Fibroblast of skin of left biceps (primary cell): ENCODE data around the gene PPP2R2C.

Experiments
- DNase-seq, 2 experiments: peaks; one replicate each; pipeline ENCODE4 v3.0.0-alpha.2; 2013; ENCODE audit warnings: low read depth in 2 of 2

Gene PPP2R2C

GRCh38 chr4:6472387-6473263 is at the start of gene PPP2R2C:
Gene PPP2R2C, minus strand, starts transcription at chr4:6472614. Its CDS starts 385 bp downstream, at chr4:6472229.
- DNase-seq, result no peak

DNA sequence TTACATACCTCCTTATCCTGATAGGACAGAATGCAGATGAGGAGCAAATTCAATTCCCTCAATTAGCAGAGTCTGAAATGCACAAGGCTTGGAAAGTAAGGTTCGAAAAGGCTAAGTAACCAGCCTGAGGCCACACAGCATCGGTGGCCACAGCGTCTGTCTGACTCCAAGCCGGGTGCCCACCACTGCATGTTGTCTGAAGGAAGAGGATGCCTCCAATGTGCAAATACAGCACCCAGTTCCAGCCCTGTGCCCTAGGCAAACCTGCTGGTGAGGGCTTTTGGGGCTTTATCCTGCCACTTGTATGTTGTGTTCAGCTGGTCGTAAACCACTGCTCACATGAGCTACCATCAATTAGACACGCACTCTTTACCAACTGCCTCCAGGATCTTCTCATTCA is 48.6 kb upstream of the PPP2R2C start:
- no peak for DNase-seq

DNA sequence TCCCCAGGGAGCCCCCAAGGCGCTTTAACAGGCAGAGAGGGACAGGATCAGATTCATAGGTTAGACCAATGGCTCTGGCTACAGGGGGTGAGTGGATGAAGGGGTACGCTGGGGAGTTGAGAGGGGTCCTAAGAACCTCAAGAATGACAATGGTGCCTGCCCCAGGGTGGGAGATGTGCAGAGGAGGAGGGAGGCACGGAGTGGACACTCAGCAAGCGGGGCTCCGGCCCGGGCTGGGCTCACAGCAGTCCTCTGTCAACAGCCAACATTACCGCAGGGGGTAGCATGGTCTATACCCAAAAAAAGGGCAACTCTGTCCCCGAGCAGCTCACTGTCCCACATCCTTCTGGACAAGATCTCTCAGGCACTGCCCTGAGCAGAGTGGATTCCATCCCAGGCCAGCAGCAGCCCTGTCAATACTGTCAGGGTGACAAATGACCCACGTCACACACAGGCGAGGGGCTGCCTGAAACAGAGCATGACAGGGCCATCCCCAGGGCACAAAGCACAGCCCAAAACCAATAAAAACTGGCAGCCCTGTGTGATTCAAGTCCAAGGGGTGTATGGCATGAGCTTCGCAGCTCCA is 47.7 kb upstream of the PPP2R2C start:
- no peak for DNase-seq

DNA sequence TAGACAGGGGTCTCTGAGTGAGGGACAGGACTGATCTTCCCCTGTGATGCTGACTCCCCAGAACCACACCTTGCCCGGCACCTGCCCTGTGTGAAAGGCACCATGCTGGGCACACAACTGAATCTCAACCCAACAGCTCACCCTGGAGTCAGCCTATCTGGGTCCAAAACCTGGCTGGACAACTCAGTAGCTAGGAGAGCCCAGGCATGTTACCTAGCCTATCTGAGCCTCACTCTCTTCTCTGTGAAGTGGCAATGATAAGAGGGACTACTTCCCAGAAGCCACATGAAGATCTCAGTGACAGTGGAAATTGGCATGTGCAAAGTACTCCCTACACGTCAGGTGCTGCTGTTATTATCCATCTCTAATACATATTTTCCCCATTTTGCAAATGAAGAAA is 44.8 kb upstream of the PPP2R2C start:
- no peak for DNase-seq

- DNase-seq, result no peak
Measured at GRCh38 chr4:6516762-6517161, 44.3 kb upstream of the PPP2R2C start.

DNA sequence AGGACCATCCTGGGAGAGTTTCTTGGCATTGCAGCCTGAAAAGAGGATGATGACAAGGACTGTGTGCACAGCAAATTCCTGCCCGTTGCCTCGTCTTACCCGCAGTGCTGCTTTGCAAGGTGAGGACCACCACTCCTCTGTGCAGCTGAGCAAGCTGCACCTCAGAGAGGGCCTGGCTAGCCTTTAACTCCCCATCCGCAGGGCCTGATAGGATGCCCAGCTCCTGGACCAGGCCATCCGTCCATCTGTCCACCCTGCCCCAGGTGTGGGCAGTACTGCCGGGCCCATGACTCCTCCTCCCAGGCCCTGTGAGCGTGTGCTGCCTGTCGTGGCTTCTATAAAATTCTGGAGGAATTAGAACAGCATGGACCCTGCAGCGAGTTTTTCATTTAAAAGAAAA is 43.9 kb upstream of the PPP2R2C start:
- DNase-seq, result no peak

DNA sequence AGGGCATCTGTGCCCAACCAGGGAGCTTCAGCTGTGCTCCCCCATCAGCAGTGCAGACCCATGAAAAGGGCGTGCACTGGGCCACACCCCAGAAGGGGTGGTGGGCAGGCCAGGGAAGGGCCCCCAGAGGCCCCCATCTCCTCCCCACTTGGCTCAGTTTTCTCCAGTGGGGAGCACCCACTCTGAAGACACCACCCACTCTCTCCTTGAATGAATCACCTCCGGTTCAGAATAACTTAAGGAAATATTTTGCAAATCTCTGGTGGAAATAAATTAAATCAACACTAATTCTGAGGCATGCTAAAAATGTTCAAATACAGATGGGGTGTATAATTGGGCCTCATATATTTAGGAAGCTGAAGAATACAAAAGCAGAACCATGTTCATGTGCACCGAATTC is 41.3 kb upstream of the PPP2R2C start:
- DNase-seq, result no peak

- no peak for DNase-seq
Measured at GRCh38 chr4:6509587-6509986, 37.2 kb upstream of the PPP2R2C start.

DNA sequence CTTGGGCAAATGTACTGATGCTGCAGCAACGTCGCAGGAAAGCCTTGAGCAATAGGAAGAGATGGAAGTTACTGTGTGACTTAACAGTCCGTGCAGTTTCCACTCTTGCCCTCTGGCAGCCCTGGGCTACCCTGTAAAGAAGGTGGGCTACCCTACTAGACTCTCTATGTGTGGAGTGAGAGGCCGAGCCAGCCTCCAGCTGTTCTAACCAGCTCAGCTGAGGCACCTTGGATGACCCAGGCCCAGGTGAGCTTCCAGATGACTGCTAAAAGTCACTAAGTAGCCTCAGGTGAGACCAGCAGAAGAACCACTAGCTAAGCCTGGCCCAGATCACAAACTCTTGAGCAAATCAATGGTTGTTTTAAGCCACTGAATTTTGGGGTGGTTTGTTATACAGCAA is 34.9 kb upstream of the PPP2R2C start:
- no peak for DNase-seq

DNA sequence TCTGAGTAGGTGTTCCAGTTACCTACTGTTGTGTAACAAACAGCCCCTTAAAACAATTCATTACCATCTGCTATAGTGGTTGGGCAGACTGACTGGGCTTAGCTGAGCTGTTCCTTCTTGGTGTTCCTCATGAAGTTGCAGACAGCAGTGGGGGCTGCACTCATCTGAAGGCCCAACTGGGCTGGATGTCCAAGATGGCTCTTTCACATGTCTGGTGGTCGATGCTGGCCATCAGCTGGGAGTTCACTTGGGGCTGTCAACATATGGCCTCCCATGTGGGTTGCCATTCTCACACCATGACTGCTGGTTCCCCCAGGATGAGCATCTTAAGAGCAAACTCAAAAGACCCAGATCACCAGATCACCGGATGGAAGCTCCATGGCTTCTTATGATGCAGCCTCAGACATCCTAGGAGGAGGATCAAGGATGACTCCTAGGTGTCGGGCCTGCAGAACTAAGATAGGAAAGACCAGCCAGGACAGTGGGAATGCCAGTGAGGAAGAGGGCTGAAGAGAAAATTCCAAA is 34.3 kb upstream of the PPP2R2C start:
- no peak for DNase-seq

- no peak for DNase-seq
Measured at GRCh38 chr4:6504900-6505496, 32.6 kb upstream of the PPP2R2C start.

- DNase-seq, result no peak
Measured at GRCh38 chr4:6502747-6503465, 30.5 kb upstream of the PPP2R2C start.

- DNase-seq, result no peak
Measured at GRCh38 chr4:6502147-6502546, 29.7 kb upstream of the PPP2R2C start.

DNA sequence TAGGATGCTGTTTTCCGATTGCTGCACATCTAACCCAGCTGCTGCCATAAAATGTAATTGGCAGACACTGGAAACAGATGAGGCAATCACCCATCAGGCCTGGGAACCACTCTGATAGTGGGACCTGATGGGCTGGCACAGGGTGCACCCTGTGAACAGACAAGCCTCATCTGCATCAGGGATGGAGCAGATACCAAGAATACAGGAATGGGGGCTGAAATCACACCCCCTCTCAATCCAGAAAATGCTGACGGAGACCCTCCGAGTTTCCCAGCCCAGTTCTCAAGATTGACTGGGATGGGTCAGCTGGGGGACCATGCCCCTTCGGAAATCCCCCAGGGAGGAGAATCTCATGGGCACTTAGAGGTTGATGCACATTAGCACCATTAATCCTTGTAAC is 28.8 kb upstream of the PPP2R2C start:
- no peak for DNase-seq

- no peak for DNase-seq
Measured at GRCh38 chr4:6500481-6501140, 28.2 kb upstream of the PPP2R2C start.

DNA sequence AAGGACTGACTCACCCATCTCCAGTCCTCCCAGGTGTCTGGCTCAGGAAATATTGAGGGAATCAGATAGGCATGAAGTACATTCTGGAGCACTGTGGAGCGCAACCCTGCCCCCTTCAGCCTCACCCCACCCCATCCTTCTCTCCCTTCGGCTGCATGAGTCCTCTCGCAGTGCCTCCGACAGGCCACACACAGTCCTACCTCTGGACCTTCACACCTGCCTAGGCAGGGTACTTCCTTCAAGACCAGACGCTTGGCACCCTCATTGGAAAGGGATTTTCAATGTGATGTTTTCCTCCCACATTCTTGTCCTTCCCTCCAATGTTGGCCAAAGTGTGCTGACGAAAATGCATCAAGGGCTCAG is 26.8 kb upstream of the PPP2R2C start:
- no peak for DNase-seq

- DNase-seq, result no peak
Measured at GRCh38 chr4:6498511-6499237, 26.3 kb upstream of the PPP2R2C start.

DNA sequence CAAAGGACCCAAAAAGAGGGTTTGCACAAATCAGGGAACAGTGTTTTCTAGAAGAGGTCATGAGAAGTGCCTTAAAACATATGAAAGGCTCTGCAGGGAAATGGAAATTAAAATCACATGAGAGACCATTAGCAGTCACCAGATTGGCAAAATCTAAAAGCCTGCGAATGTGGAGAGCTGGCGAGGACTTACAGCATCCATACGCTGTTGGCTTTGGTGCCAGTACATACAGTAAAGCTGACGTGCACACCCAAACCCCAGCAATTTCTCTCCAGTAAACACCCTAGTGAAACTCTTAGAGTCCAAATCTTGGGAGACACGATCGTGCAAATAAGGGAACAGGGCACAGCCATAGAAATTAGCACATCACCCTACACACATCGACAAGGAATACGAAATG is 25.4 kb upstream of the PPP2R2C start:
- DNase-seq, result no peak

DNA sequence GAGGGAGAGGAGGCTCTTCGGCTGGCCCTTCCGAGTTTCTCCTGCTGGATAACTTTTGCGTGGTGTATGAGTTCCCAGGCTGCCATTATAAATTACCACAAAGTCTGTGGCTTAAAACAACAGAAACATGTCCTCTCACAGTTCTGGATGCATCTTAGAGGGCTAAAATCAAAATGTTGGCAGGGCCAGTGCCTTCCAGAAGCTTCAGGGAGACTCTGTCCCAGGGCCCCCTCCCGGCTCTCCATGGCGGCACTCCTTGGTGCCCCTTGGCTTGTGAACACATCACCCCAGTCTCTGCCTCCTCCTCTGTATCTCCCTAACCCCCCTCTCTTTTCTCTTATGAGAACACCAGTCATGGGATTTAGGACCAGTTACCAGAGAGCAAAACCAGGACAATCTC is 23.3 kb upstream of the PPP2R2C start:
- DNase-seq, result no peak

- no peak for DNase-seq
Measured at GRCh38 chr4:6495296-6495590, 22.8 kb upstream of the PPP2R2C start.
